Measurements from ENCODE around the gene RBM20. TPM values are rescaled to one million over a fixed set of nuclear protein-coding genes. Genes with fewer than 3 reads are reported as not detected.

The RBM20 gene
- total and polyA plus RNA-seq, 2 of the 4 experiments (the other 2 are of a cell fraction), result under 0.01 to 0.15 TPM

GRCh38 chr10:110842326-110842904, 198.3 kb downstream of the RBM20 start:
- Histone ChIP-seq H2BK120ac (ENCODE audit: low read depth, low read length) (no peak overlapping the region), H3K9me3 (ENCODE audit: control insufficient read depth, insufficient read depth, low read length) (no peaks in the 10 kb centered on the region), H3K56ac (ENCODE audit: extremely low read depth, insufficient read depth, low read length) (no peak overlapping the region), H3K18ac (ENCODE audit: low read depth, low read length) (no peak overlapping the region), H4K5ac (ENCODE audit: low read depth, low read length) (no peak overlapping the region), H3K27ac (ENCODE audit: insufficient read depth, low read length) (no peak overlapping the region), H2BK20ac (ENCODE audit: low read depth, low read length) (no peak overlapping the region), H4K20me1 (ENCODE audit: insufficient read depth, low read length) (no peaks in the 10 kb centered on the region), H3K14ac (replicated peaks; ENCODE audit: low read depth, low read length) (no peak overlapping the region), H3K9ac (ENCODE audit: low read depth, low read length) (no peak overlapping the region), H2AFZ (replicated peaks; ENCODE audit: low read length, poor library complexity) (peak overlapping the region; percentile 13), H2BK5ac (ENCODE audit: low read depth, low read length, poor library complexity, severe bottlenecking) (no peak overlapping the region), H3K9me1 (ENCODE audit: insufficient read depth, low read length) (no peaks in the 10 kb centered on the region), H3K4me2 (ENCODE audit: low read depth, low read length) (no peak overlapping the region), H2AK5ac (ENCODE audit: low read depth, low read length) (no peak overlapping the region), H4K91ac (ENCODE audit: insufficient read depth, low read depth, low read length) (no peak overlapping the region), H2BK15ac (ENCODE audit: low read depth, low read length) (no peak overlapping the region), H3K23ac (ENCODE audit: low read depth, low read length) (no peak overlapping the region), H4K8ac (ENCODE audit: low read depth in 2 of 2, low read length in 2 of 2) (no peak overlapping the region), H2AK9ac (replicated peaks; ENCODE audit: low read depth, low read length, poor library complexity) (no peak overlapping the region), H3K79me1 (ENCODE audit: low read depth in 1 of 2, low read length in 2 of 2) (no peaks in the 10 kb centered on the region), H3K4ac (ENCODE audit: low read depth, low read length) (no peak overlapping the region), H3K36me3 (ENCODE audit: control insufficient read depth, insufficient read depth, low read length) (no peaks in the 10 kb centered on the region), H3K4me1 (ENCODE audit: control insufficient read depth, insufficient read depth, low read length) (no peaks in the 10 kb centered on the region), H3K4me3 (ENCODE audit: insufficient read depth, low read depth, low read length) (no peak overlapping the region), H3K27me3 (ENCODE audit: control insufficient read depth, insufficient read depth, low read length) (peaks cover 14% of the 10 kb centered on the region)
- BruUV-seq (replicated peaks), result no TSS peak
- intact Hi-C loops (cut with micrococcal nuclease) (no loop called here), dilution Hi-C loops (cut with HindIII; ENCODE audit: low sequenced_read_pairs, unreplicated experiment) (no loop called here), in situ Hi-C loops (cut with MboI; ENCODE audit: low sequenced_read_pairs) (no loop called here)
- 46% methylated on average over 4 of the region's 7 CpGs; no CpG with 5 or more reads in 1 of the 2 experiments for WGBS, 2 experiments (ENCODE audit: extremely low coverage in 2 of 2, insufficient read length in 1 of 2)
- ChIA-PET CTCF (no interaction called here), POLR2A (ENCODE audit: unreplicated experiment) (no interaction called here)
- TF ChIP-seq POLR2A (IDR thresholded peaks at IDR 0.05; ENCODE audit: low read depth, low read length), result no peak
- no peak for ATAC-seq (ENCODE audit: low read depth)
- no peak for DNase-seq
